Measurements from ENCODE around the gene RNF138.

- TF ChIP-seq POLR2A (IDR thresholded peaks at IDR 0.05) (no peak), CTCF (IDR thresholded peaks at IDR 0.05) (no peak), POLR2AphosphoS5 (IDR thresholded peaks at IDR 0.05) (no peak)
Measured at GRCh38 chr18:32114293-32114942, 22.7 kb downstream of the RNF138 start.

Data from transverse colon (tissue), 4 donors.